Colon (tissue), 2 donors: ENCODE results near the gene SOX8.

Experiments
- FAIRE-seq: peaks from 2 replicates; lab custom pipeline; 2012; peaks lifted over from hg19 to GRCh38; lab: Jason Lieb, UNC
- donor health status: control.
- donor health status: control.

Gene SOX8

GRCh38 chr16:974001-974601 is 7.5 kb upstream of the SOX8 start:
- no peak for FAIRE-seq

- no peak for FAIRE-seq
Observed at GRCh38 chr16:974611-975261, 6.8 kb upstream of the SOX8 start.

- no peak for FAIRE-seq
Observed at GRCh38 chr16:975291-975690, 6.3 kb upstream of the SOX8 start.

DNA sequence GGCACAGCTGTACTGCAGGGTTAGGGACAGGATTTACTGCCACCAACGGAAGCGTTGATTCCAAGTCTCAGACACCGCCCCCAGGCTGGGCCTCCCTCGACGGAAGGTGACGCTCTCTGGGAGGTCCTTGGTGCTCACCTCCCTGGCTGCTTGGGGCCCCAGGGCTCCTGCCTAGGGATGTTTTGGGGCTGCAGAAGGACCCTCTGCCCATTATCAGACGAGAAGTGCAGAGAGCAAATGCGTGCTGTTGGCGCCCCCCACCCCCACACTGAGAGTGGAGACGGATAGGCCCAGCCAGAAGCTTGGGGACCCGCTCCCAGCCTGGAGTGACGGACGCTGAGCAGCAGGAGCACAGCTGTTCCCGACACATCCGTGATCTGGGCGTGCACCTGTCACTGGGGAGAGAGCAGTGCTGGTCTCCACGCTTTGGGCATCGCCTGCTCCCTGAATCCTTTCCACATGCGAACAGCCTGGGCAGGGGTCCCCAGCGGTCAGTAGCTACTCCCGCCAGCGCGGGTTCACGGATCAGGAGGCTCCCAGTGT is 5.1 kb upstream of the SOX8 start:
- FAIRE-seq, result no peak

- no peak for FAIRE-seq
Observed at GRCh38 chr16:977081-977701, 4.4 kb upstream of the SOX8 start.

GRCh38 chr16:977896-978295 is 3.7 kb upstream of the SOX8 start:
- no peak for FAIRE-seq

GRCh38 chr16:978403-978802 is 3.2 kb upstream of the SOX8 start:
- no peak for FAIRE-seq

GRCh38 chr16:979147-979546 is 2.4 kb upstream of the SOX8 start:
- no peak for FAIRE-seq

GRCh38 chr16:979859-980594 is 1.5 kb upstream of the SOX8 start:
- FAIRE-seq, result no peak

DNA sequence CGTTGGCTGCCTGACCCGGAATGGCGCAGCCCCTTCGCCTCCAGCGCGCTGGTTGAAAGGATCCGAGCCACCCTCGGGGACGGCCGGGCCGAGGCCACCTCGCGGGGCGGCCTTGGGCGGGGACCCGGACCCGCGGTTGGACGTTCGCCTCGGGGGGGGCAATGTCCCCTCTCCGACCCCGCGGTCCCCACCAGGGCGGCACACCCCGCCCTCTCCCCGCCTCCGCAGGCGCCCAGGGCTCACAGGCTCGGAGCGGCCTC is 1.0 kb upstream of the SOX8 start:
- FAIRE-seq, result no peak

- no peak for FAIRE-seq
Observed at GRCh38 chr16:982145-983043, 824 bp downstream of the SOX8 start.

DNA sequence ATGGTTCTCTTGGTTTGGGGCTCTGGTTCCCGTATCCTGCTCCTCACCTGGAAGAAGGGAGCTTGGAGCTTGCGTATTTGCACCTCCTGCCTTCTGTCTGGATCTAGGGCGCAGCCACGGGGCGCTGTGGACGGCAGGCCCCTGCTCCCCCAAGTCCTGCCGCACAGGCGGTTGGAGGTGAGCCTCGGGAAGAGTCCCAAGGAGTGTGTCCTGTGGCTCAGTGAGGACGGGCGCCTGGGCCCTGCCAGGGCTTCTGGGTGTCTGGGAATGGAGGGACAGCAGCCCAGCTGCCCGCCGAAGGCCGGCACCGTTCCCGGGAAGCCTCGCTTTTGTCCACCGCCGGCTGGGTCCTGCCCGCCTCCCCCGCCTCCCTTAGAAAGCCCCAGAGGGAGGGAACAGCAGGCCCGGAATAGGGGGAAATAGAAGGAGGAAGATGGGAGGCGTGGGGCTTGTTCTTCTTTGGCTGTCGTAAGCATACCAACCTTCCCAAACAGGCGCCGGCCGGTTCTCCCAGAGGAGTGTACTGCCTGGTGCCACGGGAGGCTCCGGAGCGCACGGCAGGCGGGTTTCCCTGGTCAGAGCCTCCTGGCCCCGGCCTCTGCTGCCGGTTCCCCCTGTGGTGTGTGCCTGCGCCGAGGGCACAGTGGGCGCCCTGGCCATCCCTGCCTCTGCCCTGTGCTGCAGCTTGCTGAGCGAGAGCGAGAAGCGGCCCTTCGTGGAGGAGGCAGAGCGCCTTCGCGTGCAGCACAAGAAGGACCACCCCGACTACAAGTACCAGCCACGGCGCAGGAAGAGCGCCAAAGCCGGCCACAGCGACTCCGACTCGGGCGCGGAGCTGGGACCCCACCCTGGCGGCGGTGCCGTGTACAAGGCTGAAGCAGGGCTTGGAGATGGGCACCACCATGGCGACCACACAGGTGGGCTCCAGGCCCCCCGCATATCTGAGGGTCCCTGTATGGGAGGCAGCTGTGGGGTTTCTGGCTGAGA is 1.8 kb downstream of the SOX8 start:
- FAIRE-seq, result no peak

DNA sequence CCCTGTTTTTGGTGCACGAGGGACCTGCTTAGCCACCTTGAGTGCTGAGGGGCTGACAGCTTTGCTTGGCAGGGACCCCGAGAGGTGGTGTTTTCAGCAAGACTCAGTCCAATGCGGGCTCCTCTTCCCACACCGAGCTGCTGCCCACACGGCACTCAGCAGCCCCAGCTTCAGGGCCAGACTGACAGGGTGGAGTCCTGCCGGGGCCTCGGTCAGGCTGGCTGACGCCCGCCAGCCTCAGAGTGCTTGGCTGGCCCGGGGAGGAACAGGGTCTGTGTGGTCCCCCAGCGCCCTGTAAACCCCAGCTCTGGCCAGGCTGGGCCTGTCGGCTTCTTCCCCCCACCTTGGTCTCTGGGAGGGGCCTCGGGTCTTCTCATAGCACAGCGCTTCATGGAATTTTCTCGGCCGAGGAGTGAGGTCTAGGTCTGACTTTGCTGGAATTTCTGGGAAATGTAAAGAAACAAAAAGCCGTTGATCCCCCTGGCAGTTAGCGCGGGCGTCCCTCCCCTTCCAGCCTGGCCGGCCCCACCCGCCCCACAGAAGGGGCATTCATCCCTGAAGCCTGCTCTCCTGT is 2.6 kb downstream of the SOX8 start:
- FAIRE-seq, result no peak

GRCh38 chr16:984736-985636 is 3.4 kb downstream of the SOX8 start:
- no peak for FAIRE-seq

GRCh38 chr16:985646-986400 is 4.3 kb downstream of the SOX8 start:
- FAIRE-seq, result no peak

DNA sequence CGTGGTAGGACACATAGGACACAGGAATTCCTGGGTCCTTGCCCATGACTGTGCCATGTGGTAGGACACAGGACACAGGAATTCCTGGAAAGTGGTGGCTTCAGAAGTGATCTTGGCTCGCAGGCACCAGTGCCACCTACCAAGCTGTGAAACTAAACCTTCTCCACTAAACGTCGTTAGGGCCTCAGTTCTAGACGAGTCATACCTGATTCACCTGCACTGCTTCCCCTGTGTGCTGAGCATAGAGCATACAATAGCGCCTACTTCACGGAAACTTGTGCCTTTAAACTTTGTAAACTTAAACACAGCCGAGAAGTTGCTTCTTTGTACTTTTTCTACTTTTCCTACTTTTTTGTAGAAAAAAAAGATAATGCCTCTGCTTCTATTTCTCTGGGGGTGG is 4.8 kb downstream of the SOX8 start:
- FAIRE-seq, result no peak

DNA sequence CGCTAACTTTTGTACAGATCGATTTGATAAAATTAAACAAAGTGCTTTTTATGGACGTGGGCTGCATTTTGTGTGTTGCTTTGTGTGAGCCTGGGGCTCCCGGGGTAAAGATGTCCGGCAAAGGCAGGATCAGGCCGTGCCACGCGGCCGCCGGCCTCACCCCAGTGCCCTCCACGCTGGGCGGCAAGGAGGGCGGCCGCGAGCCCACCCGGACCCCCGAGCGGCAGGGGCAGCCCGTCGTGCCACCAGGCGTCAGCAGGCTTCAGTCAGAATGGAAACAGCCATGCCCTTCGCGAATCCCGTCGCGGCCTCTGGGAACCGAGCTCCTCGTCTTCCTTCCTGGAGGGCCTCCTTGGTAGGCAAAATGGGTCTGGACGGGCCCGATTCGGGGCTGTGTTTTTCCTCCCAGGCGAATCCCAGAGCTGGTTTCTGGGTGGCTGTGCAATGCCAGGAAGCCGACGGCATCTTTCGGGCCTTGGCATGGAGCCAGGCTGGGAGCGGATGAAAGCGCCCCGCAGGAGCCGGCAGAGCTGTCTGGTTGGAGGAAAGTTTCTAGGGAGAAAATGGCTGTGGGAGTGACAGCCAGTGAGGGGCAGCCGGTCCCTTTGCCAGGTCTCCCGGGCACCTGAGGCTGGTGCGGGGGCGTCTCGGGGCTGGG is 5.5 kb downstream of the SOX8 start:
- no peak for FAIRE-seq

GRCh38 chr16:987906-988305 is 6.3 kb downstream of the SOX8 start:
- no peak for FAIRE-seq
